GM19328 (cell line): ENCODE measurements around the gene FAM184B.
"Not testable (repeated sequence)": the region's sequence is repeated elsewhere in the genome, so short reads cannot be mapped to it uniquely, and the experiment has no call there.

Source experiments
- ATAC-seq: cut with Tn5 transposase; IDR thresholded peaks from one replicate; pipeline ENCODE4 v1.9.1; 2021; ENCODE audit warnings: mild to moderate bottlenecking, moderate library complexity; ENCODE audit not compliant: unreplicated experiment

The FAM184B gene

DNA sequence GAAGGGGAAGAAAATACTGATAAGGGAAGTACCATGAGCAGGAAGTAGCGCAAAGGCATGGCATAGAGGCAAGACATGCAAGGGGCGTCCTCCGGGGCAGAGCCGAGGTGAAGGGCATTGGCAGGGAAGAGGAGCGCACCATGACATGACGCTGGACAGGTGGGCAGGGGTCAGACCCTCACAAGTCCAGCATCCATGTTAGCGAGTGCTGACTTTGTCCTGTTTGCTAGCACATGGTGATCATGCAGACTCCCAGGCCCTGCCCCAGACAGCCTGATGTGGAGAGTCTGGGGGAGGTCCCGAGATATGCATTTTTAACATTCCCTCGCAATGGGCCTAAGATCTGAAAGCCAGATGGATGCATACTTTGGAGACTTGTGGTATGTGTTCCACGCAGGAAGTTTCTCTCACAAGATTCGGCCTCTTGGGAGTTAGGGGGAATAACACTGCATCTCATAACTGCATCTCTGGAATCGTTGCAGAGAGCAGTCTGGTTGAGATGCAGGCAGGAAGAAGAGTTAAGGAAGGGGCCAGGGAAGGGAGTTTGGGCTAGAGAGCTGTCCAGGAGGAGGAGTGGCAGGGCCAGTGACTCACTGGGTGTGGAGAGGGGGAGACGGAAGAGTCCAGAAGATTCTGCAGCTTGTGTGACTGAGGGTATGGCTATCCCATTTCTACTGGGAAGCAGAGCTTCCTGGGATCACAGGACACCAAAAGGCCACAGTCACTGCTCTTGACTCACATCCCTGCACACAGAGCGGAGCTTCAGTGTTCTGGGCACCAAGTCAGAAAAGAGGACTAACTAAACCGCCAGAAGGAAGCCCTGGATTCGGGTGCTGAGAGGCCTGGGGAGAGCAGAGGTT, 59.7 kb downstream of the FAM184B start:
- ATAC-seq, result no peak

DNA sequence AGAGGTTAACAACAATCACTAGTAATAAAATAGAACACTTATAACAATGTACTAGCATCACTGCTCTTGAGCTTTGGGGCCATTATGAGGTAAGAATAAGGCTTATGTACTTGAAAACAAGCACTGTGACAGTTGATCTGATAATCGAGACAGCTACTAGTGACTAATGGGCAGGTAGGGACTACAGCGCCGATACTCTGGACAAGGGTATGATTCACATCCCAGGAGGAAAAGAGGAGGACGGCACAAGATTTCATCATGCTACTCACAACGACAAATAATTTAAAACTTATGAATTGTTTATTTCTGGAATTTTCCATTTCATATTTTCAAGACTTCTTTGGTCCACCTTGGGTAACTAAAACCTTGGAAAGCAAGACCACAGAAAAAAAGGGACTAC, 62.3 kb downstream of the FAM184B start:
- no peak for ATAC-seq

DNA sequence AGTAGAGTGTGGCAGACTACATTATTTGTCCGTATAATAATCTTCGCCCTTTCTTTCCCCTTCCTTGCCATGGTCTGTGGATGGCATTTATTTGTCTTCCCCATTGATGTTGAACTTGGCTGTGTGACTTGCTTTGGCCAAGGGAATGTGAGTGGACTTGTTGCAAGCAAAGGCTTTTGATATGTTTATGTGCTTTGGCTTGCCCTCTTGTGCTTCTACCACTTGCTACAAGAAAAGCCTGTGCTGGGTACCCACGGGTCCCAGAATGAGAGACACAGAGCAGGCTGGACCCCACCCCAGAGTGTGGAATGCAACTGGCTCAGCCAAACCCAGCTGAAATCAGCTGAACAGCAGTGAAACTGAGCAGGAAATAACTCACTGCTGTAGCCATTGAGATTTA, 63.0 kb downstream of the FAM184B start:
- ATAC-seq, result no peak

DNA sequence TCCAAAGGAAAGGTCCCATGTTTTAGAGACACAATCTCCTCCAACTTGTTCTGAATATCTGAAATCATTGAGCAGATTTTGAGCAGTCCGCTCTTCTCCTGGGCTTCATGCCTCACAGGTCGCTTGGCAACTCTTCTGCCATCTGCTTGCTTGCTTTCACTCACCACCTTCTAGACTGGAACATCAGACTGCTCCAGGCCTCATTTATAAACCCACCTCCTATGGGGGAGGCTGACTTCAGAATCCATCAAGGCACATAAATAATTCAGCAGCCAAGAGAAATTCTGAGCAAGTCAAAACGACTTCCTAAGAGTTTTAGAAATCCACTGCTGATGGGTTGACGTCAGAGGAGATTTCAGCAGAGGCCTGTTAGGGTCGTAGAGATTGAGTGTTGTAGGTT, 64.1 kb downstream of the FAM184B start:
- ATAC-seq, result no peak

DNA sequence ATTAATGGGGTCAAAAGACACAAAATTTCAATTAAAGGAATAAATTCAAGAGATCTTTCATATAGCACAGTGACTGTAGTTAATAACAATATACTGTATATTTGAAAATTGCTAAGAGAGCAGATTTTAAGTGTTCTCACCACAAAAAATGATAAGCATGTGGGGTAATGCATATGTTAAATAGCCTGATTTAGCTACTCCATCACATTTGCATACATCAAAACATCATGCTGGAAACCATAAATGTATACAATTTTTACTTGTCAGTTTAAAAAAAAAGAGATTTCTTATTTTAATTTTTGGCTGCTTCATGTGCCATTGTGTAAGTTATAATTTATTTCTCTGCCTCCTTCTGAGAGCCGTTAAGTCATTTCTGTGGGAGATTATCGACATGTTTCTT, 65.9 kb downstream of the FAM184B start:
- ATAC-seq, result no peak

DNA sequence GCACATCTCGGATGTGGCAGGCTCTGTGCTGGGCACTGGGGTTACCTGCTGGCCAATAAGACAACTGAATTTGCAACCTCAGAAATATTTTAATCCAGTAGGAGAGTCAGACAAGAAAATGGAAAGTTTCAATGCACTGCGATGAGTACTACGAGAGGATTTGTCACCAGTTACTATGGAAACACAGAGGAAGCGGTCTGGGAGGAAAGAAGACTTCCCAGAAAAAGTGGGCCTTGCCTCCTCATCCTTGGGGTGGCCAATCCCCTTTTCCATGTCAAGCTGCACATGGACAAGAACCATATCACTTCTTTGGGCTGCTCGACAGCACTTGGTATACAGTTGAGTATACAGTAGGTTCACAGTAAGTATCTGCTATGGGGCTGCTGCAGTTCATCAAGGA, 67.6 kb downstream of the FAM184B start:
- no peak for ATAC-seq

DNA sequence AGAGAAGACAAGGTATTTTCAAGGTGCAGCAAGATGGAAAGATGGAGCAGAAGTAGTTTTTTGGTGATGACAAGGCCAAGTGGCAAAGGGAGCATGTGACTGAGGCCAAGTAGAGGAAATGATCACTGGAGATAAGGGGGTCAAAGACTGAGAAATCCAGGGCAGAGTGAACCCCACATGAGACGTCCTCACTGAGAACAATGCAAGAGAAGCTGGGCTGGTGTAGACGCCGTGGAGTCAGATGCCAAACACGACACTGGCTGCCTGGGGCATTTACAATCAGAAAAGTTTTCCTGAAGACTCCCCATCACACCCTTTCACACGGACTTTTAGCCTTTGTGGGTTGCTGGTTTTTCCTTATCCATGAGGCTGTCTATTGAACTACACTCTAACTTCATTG, 69.3 kb downstream of the FAM184B start:
- ATAC-seq, result no peak

DNA sequence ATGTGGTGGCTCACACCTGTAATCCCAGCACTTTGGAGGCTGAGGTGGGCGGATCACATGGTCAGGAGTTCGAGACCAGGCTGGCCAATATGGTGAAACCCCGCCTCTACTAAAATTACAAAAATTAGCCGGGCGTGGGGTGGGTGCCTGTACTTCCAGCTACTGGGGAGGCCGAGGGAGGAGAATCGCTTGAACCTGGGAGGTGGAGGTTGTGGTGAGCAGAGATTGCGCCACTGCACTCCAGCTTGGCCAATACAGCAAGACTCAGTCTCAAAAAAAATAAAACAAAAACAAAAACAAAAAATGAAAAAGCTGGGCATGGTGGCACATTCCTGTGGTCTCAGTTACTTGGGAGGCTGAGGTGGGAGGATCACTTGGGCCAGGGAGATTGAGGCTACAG, 70.2 kb downstream of the FAM184B start:
- not testable (repeated sequence) for ATAC-seq

DNA sequence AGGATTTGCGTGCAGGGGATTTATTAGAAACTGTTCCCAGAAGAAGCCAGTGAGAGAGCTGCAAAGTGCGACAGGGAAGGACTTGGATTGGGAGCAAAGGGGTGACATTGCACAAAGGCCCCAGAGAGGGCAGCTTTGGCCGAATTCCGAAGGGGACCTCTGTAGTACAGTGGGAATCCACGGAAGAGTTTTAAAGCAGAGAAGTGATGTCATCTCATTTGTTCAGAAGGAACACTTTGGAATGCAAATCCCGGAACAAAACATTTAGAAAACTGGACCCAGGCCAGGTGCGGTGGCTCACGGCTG, 71.7 kb downstream of the FAM184B start:
- ATAC-seq, result no peak

DNA sequence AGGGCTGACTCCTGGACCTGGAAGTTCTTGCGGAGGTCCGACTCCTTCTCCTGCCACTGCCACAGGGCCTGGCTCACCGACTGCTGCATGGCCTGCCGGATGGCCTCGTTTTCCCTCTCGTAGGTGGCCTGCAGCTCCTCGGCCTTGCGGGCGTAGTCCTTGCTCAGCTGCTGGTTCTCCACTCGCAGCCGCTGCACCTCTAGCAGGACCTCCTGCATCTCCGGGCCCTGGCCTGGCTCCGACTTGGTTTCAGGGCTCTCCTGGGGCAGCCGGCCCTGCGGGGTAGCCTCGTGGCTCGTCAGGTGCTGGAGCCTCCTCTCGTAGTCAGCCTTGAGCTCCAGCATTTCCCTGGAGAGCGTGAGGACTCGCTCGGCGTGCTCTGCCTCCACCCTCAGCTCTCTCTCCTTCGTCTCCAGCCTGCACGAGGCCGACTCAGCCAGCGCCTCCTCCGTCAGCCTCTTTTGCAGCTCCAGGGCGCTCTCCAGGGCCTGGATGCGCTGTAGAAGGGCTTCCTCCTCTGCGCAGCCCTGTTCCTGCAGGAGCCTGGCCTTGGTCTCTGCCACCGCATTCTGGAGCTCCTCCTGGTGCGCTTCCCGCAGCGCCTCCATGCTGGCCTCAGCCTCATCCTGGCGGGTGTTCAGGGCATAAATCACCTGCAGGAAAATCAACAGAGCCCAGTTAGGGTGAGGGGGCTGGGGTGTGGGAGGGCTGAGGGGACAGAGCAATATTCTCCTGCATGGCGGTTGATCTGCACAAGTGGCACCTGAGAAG, 72.2 kb downstream of the FAM184B start:
- ATAC-seq, result no peak

DNA sequence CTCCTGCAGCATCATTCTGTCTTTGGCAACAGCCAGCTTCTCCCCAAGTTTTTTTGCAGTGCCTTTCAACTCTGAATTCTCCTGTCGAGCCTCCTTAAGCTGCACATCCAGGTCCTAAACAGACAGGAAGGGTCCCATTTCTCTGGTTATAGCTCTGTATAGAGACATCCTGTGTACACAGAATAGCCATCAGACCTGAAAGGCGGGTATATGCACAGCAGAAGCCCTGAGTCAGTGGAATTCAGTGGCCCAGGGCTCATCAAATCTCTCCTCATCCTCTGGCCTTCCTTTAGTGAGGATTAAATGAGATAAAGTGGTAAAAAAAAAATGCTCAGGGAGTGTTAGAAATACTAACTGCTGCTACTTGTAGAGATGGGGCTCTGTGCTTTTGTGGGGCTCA, 73.8 kb downstream of the FAM184B start:
- ATAC-seq, result no peak

DNA sequence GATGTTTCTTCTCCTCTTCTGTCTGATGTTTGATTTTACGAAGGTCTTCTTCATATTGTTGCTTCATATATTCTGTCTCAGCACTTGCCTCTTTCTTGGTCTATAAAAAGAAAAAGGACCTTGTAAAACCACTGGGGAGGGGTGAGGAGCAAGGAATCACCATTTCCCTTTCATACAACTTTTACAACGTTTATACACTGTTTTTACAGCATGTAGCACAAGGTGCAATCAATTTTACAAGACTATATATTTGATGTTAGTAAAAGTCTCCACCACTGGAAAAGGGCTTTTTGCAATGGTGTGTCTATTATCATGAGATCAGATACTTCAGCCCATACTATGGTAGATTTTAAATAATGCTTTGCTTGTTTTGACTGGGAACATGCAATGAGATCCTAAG, 76.3 kb downstream of the FAM184B start:
- ATAC-seq, result no peak

DNA sequence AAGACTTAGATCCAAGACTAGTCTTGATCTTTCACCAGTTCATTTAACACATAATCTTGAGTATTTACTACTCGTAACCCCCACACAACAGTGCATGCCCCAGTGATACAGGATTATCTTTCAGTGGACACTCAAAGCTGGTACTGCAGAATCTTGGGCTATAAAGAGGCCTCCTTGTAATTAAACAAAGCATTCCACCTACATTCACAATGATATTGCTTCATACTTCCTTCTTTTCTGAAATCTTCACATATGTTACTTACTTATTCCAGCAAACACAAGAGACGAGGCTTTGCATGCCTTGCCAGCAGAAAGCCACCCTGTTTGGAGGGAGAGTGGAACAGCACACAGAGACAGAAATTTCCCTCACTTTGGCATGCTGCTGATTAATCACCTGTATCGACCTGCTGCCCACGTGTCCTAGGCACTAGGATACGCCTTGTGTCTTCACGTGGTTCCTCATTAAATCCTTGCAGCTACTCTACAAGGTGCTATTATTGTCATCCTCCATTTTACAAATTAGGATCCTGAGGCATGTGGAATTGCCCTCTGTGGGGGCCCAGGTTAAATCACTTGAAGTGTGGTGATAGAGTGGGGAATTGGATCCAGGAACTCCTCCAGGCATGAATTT, 77.3 kb downstream of the FAM184B start:
- no peak for ATAC-seq

DNA sequence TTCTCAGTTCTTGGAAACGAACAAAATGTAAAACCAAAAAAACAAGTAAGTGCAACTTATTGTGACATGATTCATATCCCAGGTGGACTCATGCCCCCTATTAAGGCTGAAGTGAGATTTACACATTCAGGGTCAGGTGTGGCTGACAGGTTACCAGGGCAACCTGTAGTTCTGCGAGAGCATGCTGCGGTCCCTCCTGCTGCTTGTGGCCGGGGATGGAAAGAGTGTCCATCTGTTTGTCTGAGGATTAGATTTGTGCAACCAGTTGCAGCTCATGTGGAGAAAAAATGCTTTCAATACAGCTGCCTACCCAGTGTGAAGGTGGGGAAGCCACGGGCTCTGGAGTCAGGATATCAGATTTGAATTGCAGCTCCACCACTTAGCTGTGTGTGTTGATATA, 78.8 kb downstream of the FAM184B start:
- no peak for ATAC-seq

DNA sequence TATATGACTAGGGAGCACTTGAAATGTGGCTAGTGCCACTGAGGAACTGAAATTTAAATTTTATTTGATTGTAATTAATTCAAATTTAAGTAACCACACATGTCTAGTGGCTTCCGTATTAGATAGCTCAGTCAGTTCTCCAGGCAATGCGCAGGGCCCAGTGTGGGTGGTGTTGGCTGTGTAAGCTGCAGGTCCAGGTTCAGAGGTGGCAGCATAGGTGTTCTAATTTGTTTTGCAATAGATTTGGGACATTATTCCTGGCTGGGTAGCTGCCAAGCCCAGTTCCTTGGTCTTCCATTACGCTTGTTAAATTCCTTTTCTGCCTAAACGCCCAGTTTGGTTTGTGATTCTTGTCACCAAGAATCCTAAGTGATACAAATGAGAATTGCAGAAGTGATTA, 79.5 kb downstream of the FAM184B start:
- ATAC-seq, result no peak

DNA sequence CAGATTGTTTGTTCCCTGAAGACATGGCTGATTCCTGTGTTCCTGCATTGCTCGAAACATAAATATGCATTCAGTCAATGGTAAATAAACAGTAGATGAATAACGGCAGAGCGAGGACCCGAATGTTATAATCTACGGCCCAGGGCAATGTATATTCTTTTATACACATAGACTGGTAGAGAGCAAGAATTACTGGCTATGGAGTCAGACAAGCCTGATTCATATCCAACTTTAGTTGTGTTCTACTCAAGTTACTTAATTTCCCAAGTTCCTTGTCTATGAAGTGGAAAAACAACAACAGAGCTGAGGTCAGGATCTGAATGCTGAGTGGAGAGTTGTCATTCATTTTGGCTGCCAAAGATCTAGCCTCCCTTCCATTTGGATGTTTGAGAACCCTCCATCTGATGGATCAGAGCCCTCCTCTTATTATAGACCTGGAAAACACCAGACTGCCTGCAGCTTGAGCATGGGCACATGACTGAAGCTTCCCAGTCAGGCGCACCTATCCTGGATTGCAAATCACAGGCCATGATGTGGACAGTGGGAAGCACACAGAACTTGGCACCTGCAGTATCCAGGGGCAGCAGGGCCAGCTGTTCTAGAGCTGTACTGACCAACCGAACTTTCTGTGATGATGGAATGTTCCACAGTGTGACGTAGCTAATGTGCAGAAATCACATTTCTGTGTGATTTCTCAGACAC, 80.1 kb downstream of the FAM184B start:
- no peak for ATAC-seq

DNA sequence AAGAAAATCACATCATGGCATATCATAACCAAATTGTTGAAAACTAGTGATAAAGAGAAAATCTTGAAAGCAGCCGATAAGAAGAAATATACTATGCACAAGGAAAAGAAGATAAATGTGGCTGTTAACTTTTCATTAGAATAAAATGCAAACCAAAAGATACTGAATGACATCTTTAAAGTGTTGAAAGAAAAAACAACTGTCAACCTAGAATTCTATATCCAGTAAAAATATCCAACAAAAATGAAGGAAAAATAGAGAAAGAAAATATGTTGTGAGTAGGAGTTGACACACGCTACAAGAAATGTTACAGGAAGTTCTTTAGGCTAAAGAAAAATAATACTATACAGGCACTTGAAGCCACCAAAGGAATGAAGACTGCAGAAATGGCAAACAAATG, 82.0 kb downstream of the FAM184B start:
- no peak for ATAC-seq

DNA sequence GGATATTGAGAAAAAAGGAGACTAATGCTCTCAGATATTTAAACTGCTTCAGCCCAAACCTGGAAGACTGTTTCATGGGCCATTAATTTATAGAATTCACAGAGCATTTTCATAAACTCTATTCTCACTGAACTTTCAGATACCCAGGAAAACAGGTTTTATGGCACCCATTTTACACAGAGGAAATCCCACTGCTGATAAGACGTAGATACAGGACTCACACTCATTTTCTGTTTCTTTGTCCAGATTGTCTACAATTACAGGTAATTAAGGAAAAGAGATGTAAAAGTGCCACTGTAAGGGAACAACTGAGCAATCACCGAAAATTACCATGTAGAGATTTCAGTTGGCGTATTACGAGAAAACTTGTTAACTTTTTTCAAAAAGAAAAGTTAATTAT, 83.3 kb downstream of the FAM184B start:
- no peak for ATAC-seq

DNA sequence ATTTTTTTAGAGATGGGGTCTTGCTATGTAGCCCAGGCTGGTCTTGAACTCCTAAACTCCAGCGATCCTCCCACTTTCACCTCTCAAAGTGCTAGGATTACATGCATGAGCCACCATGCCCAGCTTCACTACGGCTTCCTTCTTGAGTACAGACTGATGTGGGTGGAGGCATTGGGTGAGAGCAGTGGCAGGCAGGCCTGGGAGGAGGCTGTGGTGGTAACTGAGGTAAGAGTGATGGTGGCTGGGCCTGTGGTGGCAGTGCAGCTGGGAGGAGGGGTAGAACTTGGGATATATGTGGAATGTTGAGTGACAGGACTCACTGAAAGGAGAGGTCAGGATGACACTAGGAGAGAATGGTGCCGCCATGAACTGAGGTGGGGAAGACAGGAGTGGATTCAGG, 86.1 kb downstream of the FAM184B start:
- no peak for ATAC-seq

DNA sequence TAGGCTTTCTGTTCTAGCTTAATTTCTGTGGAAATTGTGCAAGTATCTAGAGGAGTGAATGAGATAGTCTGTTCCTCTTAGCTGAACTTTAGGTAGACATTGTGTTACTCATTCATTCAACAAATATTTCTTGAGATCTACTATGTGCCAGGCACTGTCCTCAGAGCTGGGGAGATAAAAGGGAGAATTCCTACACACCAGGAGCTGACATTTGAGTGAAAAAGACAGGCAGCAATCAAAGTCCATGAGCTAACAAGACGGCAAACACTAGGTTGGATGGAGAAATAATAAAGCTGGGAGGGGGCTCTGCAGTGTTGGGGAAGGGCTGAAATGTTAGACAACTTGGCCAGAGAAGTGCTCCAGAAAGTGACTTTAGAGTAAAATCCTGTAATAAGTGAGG, 86.9 kb downstream of the FAM184B start:
- no peak for ATAC-seq

DNA sequence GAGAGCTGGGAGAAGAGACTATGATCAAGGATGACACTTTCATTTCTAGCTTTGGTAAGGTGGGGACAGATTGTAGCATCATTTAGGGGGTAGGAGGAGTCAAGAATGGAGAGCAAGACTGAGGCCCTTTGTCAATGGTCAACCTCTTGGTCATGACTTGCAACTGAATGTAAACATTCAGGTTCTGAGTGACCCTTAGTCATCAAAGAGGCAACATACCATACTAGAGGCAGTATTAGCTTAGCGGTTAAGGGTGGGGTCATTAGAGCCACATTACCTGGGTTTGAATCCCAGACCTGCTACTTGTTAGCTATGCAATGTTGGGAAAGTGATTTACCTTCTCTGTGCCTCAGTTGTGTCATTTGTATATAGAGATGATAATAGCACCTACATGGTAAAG, 90.5 kb downstream of the FAM184B start:
- no peak for ATAC-seq

DNA sequence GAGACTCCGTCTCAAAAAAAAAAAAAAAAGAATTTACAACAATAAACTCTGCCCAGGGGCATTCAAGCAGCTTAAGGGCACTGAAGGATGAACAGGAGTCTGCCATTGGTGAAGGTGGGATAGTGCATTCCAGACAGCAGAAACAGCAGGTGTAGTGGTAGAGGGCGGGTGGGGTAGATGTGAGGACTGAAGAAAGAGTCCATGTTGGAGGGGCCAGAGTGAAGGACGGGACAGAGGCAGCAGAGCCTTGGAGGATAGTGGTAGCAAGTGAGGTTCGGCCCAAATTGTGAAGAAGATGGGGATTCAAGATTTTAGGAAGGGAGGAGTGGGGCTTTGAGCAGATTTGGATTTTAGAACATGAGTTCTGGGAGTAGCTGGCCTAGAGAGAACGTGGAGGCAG, 91.3 kb downstream of the FAM184B start:
- no peak for ATAC-seq
